H9 (cell line): ENCODE results near the gene NSL1. TPM values are rescaled to one million over a fixed set of nuclear protein-coding genes. Genes with fewer than 3 reads are reported as not detected.

ENCODE experiments used
- DNase-seq: peaks from one replicate; pipeline ENCODE4 v3.0.0-alpha.2; 2017
- H2AFZ ChIP-seq: one replicate; pipeline ENCODE4 v1.6.1; 2013; ENCODE audit warnings: mild to moderate bottlenecking, low read length, control low read depth, moderate library complexity
- H2AK5ac ChIP-seq: 2 replicates; pipeline ENCODE4 v1.6.1; 2013; ENCODE audit warnings: low read length, control low read depth, mixed read lengths; ENCODE audit not compliant: insufficient read length
- H2BK120ac ChIP-seq: one replicate; pipeline ENCODE4 v1.6.1; 2013; ENCODE audit warnings: low read depth, mild to moderate bottlenecking, low read length, control low read depth, inconsistent platforms; ENCODE audit not compliant: poor library complexity, severe bottlenecking
- H2BK12ac ChIP-seq: 2 replicates; pipeline ENCODE4 v1.6.1; 2013; ENCODE audit warnings: low read length, control low read depth, mixed read lengths, low read depth; ENCODE audit not compliant: insufficient read length
- H2BK15ac ChIP-seq: 2 replicates; pipeline ENCODE4 v1.6.1; 2013; ENCODE audit warnings: low read depth, low read length, control low read depth
- H2BK20ac ChIP-seq: one replicate; pipeline ENCODE4 v1.6.1; 2013; ENCODE audit warnings: low read depth, mild to moderate bottlenecking, low read length, control low read depth, inconsistent platforms; ENCODE audit not compliant: poor library complexity, severe bottlenecking
- H2BK5ac ChIP-seq: 2 replicates; pipeline ENCODE4 v1.6.1; 2013; ENCODE audit warnings: low read length, control low read depth, mixed read lengths; ENCODE audit not compliant: insufficient read length
- H3K14ac ChIP-seq: 2 replicates; pipeline ENCODE4 v1.6.1; 2013; ENCODE audit warnings: low read length, control low read depth; ENCODE audit not compliant: insufficient read depth
- H3K18ac ChIP-seq: 2 replicates; pipeline ENCODE4 v1.6.1; 2013; ENCODE audit warnings: low read depth, mild to moderate bottlenecking, mixed read lengths, low read length, control low read depth; ENCODE audit not compliant: insufficient read length
- H3K23ac ChIP-seq: 2 replicates; pipeline ENCODE4 v1.6.1; 2013; ENCODE audit warnings: low read length, control low read depth, mixed read lengths, low read depth; ENCODE audit not compliant: insufficient read length
- H3K23me2 ChIP-seq: 2 replicates; pipeline ENCODE4 v1.6.1; 2013; ENCODE audit warnings: low read depth, mild to moderate bottlenecking, mixed read lengths, low read length, control low read depth; ENCODE audit not compliant: insufficient read length, poor library complexity, severe bottlenecking
- H3K27ac ChIP-seq: 2 replicates; pipeline ENCODE4 v1.5.1; 2013; ENCODE audit warnings: low read length, control low read depth, mixed read lengths, low read depth; ENCODE audit not compliant: insufficient read length
- H3K27me3 ChIP-seq: 2 replicates; pipeline ENCODE4 v1.6.1; 2013; ENCODE audit warnings: low read length, control low read depth, inconsistent platforms; ENCODE audit not compliant: insufficient read depth
- H3K4ac ChIP-seq: 2 replicates; pipeline ENCODE4 v1.6.1; 2013; ENCODE audit warnings: low read depth, mild to moderate bottlenecking, control low read depth, inconsistent platforms, low read length, moderate library complexity
- H3K4me1 ChIP-seq: 2 replicates; pipeline ENCODE4 v1.6.1; 2013; ENCODE audit warnings: low read length, control low read depth, inconsistent platforms; ENCODE audit not compliant: insufficient read depth
- H3K4me2 ChIP-seq: 2 replicates; pipeline ENCODE4 v1.6.1; 2013; ENCODE audit warnings: low read length, control low read depth, mixed read lengths; ENCODE audit not compliant: insufficient read length, insufficient read depth
- H3K56ac ChIP-seq: 2 replicates; pipeline ENCODE4 v1.6.1; 2013; ENCODE audit warnings: low read depth, mild to moderate bottlenecking, mixed read lengths, low read length, control low read depth; ENCODE audit not compliant: insufficient read length
- H3K79me1 ChIP-seq: 2 replicates; pipeline ENCODE4 v1.6.1; 2013; ENCODE audit warnings: low read depth, mild to moderate bottlenecking, moderate library complexity, low read length, control low read depth, inconsistent platforms; ENCODE audit not compliant: insufficient read depth, poor library complexity, severe bottlenecking
- H3K79me2 ChIP-seq: 2 replicates; pipeline ENCODE4 v1.6.1; 2013; ENCODE audit warnings: low read length, control low read depth, inconsistent platforms; ENCODE audit not compliant: insufficient read depth
- H3K9ac ChIP-seq: 2 replicates; pipeline ENCODE4 v1.6.1; 2013; ENCODE audit warnings: low read length, control low read depth, mixed read lengths; ENCODE audit not compliant: insufficient read length; ENCODE audit errors: extremely low read depth
- H3K9me3 ChIP-seq: one replicate; pipeline ENCODE4 v1.6.1; 2013; ENCODE audit warnings: low read depth, low read length, inconsistent platforms; ENCODE audit not compliant: control insufficient read depth
- H3T11ph ChIP-seq: one replicate; pipeline ENCODE4 v1.6.1; 2013; ENCODE audit warnings: mild to moderate bottlenecking, low read length, control low read depth, inconsistent platforms
- H4K20me1 ChIP-seq: one replicate; pipeline ENCODE4 v1.6.1; 2013; ENCODE audit not compliant: control insufficient read depth, insufficient read length, insufficient read depth
- H4K5ac ChIP-seq: 2 replicates; pipeline ENCODE4 v1.6.1; 2013; ENCODE audit warnings: low read depth, mild to moderate bottlenecking, mixed read lengths, low read length, control low read depth; ENCODE audit not compliant: insufficient read length
- H4K8ac ChIP-seq: replicated peaks from 2 replicates; pipeline ENCODE4 v1.6.1; 2013; ENCODE audit warnings: low read length, control low read depth, mixed read lengths, low read depth; ENCODE audit not compliant: insufficient read length
- H4K91ac ChIP-seq: 2 replicates; pipeline ENCODE4 v1.6.1; 2013; ENCODE audit warnings: low read depth, mild to moderate bottlenecking, moderate library complexity, mixed read lengths, low read length, control low read depth; ENCODE audit not compliant: insufficient read length
- H3K27ac Mint-ChIP-seq, 3 experiments: 2 replicates in 2 of 3; 3 replicates in 1 of 3; pipeline ENCODE4 v1.8.0; 2020 to 2021; ENCODE audit warnings: mixed read lengths in 3 of 3, mild to moderate bottlenecking in 1 of 3, moderate library complexity in 1 of 3
- H3K27me3 Mint-ChIP-seq: 2 replicates; pipeline ENCODE4 v1.8.0; 2021; ENCODE audit warnings: low read depth, mild to moderate bottlenecking, moderate library complexity, mixed read lengths
- H3K36me3 Mint-ChIP-seq, 3 experiments: 2 replicates in 2 of 3; 3 replicates in 1 of 3; pipeline ENCODE4 v1.8.0; 2020 to 2021; ENCODE audit warnings: low read depth in 3 of 3, mixed read lengths in 3 of 3; ENCODE audit not compliant: insufficient read depth in 1 of 3
- H3K4me1 Mint-ChIP-seq, 2 experiments: 2 replicates each; pipeline ENCODE4 v1.8.0; 2020; ENCODE audit warnings: mixed read lengths in 2 of 2
- H3K4me3 Mint-ChIP-seq, 2 experiments: 2 replicates in 1 of 2; 3 replicates in 1 of 2; pipeline ENCODE4 v1.8.0; 2020 to 2021; ENCODE audit warnings: mild to moderate bottlenecking in 2 of 2, mixed read lengths in 2 of 2, moderate library complexity in 1 of 2
- H3K9me3 Mint-ChIP-seq, 2 experiments: 2 replicates in 1 of 2; 3 replicates in 1 of 2; pipeline ENCODE4 v1.8.0; 2020; ENCODE audit warnings: mild to moderate bottlenecking in 2 of 2, mixed read lengths in 2 of 2, moderate library complexity in 1 of 2
- WGBS: extraction: QIAGEN DNeasy Blood & Tissue Kit; methylation state at CpG from one replicate; pipeline ENCODE4 v1.1.7; 2013; ENCODE audit warnings: missing lambda C conversion rate, low lambda C conversion rate, mixed read lengths; ENCODE audit not compliant: insufficient read length; ENCODE audit errors: extremely low coverage; 5-methylcytosine and 5-hydroxymethylcytosine counted together
- total RNA-seq: library from RNA; stranded (reverse); gene quantifications from 2 replicates; pipeline ENCODE4 v1.2.1, GENCODE V29; 2021
- TF ChIP-seq, protein P1 (sequence below): fragments of 200-600 bp; sonication (generic); conservative IDR thresholded peaks from 3 replicates; pipeline ENCODE4 v1.8.0; 2021; ENCODE audit warnings: antibody characterized with exemption, mild to moderate bottlenecking

Gene NSL1
- total RNA-seq, 1 experiment from 2014 or later: 49.3 TPM

DNA sequence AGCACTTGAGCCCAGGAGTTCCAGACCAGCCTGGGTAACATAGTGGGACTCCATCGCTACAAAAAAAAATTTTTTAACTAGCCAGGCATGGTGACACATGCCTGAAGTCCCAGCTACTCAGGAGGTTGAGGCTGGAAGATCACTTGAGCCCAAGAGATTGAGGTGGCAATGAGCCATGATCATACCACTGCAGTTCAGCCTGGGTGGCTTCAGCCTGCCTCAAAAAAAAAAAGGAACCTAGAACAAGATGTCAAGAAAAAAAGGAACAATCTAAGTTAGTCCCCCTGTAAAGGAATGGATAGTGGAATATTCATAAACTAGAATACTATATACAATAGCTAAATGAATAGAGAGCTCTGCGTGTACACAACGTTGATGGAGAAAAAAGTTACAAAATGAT, 14.4 kb downstream of the NSL1 start:
- Histone ChIP-seq H3K27ac (no peak overlapping the region), H4K8ac (no peak overlapping the region), H2BK20ac (no peak overlapping the region), H2BK12ac (no peak overlapping the region), H3K18ac (no peak overlapping the region), H4K91ac (no peak overlapping the region), H3T11ph (no peak overlapping the region), H2BK120ac (no peak overlapping the region), H3K9ac (no peak overlapping the region), H3K79me2 (no peaks in the 10 kb centered on the region), H3K4me2 (no peak overlapping the region), H3K79me1 (no peaks in the 10 kb centered on the region), H4K20me1 (no peaks in the 10 kb centered on the region), H2AFZ (no peak overlapping the region), H3K56ac (no peak overlapping the region), H2AK5ac (no peak overlapping the region), H3K14ac (no peak overlapping the region), H3K9me3 (no peaks in the 10 kb centered on the region), H3K4me1 (no peaks in the 10 kb centered on the region), H2BK5ac (no peak overlapping the region), H3K4ac (no peak overlapping the region), H3K23me2 (no peaks in the 10 kb centered on the region), H3K27me3 (no peaks in the 10 kb centered on the region), H4K5ac (no peak overlapping the region), H3K23ac (no peak overlapping the region), H2BK15ac (no peak overlapping the region)
- peaks cover 51 to 71% (median 63%) of the 10 kb centered on the region in 3 experiments for H3K36me3 Mint-ChIP-seq
- no peak overlapping the region for H3K27ac Mint-ChIP-seq
- TF ChIP-seq, protein P1, sequence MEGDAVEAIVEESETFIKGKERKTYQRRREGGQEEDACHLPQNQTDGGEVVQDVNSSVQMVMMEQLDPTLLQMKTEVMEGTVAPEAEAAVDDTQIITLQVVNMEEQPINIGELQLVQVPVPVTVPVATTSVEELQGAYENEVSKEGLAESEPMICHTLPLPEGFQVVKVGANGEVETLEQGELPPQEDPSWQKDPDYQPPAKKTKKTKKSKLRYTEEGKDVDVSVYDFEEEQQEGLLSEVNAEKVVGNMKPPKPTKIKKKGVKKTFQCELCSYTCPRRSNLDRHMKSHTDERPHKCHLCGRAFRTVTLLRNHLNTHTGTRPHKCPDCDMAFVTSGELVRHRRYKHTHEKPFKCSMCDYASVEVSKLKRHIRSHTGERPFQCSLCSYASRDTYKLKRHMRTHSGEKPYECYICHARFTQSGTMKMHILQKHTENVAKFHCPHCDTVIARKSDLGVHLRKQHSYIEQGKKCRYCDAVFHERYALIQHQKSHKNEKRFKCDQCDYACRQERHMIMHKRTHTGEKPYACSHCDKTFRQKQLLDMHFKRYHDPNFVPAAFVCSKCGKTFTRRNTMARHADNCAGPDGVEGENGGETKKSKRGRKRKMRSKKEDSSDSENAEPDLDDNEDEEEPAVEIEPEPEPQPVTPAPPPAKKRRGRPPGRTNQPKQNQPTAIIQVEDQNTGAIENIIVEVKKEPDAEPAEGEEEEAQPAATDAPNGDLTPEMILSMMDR: no peak
- no peaks in the 10 kb centered on the region for H3K4me1 Mint-ChIP-seq
- no CpG with 5 or more reads among the region's 3 CpGs for WGBS
- DNase-seq: no peak
- no peaks in the 10 kb centered on the region for H3K27me3 Mint-ChIP-seq
- H3K9me3 Mint-ChIP-seq: peaks cover 7 to 12% of the 10 kb centered on the region in 2 experiments
- H3K4me3 Mint-ChIP-seq: no peak overlapping the region
